Loucy (cell line): ENCODE data around the gene ADAM23.

Source experiments
- H2AFZ ChIP-seq: fragments of 200-600 bp; sonication (generic); 2 replicates; pipeline ENCODE4 v1.6.0; 2016; ENCODE audit warnings: antibody characterized with exemption, mild to moderate bottlenecking, low read length, moderate library complexity
- H3F3A ChIP-seq: fragments of 200-600 bp; 2 replicates; pipeline ENCODE4 v1.6.0; 2016; ENCODE audit warnings: antibody characterized with exemption, low read depth, mild to moderate bottlenecking
- H3K27me3 ChIP-seq: fragments of 200-600 bp; sonication (generic); 2 replicates; pipeline ENCODE4 v1.6.1; 2014; ENCODE audit warnings: low read length, mild to moderate bottlenecking; ENCODE audit not compliant: insufficient read depth, poor library complexity, severe bottlenecking
- H3K36me3 ChIP-seq: fragments of 200-600 bp; sonication (generic); 2 replicates; pipeline ENCODE4 v1.6.1; 2016; ENCODE audit warnings: low read length; ENCODE audit not compliant: insufficient read depth
- H3K4me1 ChIP-seq: fragments of 200-600 bp; sonication (generic); 2 replicates; pipeline ENCODE4 v1.5.1; 2014; ENCODE audit warnings: low read length, mild to moderate bottlenecking; ENCODE audit not compliant: insufficient read depth, poor library complexity, severe bottlenecking
- H3K4me2 ChIP-seq: fragments of 200-600 bp; sonication (generic); 2 replicates; pipeline ENCODE4 v1.6.0; 2014; ENCODE audit warnings: antibody characterized with exemption, low read length, low read depth, mild to moderate bottlenecking; ENCODE audit not compliant: poor library complexity, severe bottlenecking
- H3K4me3 ChIP-seq: fragments of 200-600 bp; sonication (generic); 2 replicates; pipeline ENCODE4 v1.5.1; 2014; ENCODE audit warnings: low read length, mild to moderate bottlenecking, mixed read lengths; ENCODE audit not compliant: poor library complexity, severe bottlenecking
- H3K79me2 ChIP-seq: fragments of 200-600 bp; sonication (generic); 2 replicates; pipeline ENCODE4 v1.6.1; 2014; ENCODE audit warnings: low read length; ENCODE audit not compliant: insufficient read depth
- H3K9ac ChIP-seq: fragments of 200-600 bp; sonication (generic); 2 replicates; pipeline ENCODE4 v1.6.0; 2014; ENCODE audit warnings: mild to moderate bottlenecking, low read depth, low read length, moderate library complexity; ENCODE audit not compliant: poor library complexity, severe bottlenecking
- H3K9me2 ChIP-seq: fragments of 200-600 bp; sonication (generic); replicated peaks from 2 replicates; pipeline ENCODE4 v1.6.1; 2016; ENCODE audit warnings: low read depth, low read length, mixed read lengths
- H3K9me3 ChIP-seq: fragments of 200-600 bp; sonication (generic); 2 replicates; pipeline ENCODE4 v1.6.1; 2014; ENCODE audit warnings: mild to moderate bottlenecking, antibody characterized with exemption, low read length, low read depth; ENCODE audit not compliant: insufficient read depth
- H4K20me1 ChIP-seq: fragments of 200-600 bp; sonication (generic); 2 replicates; pipeline ENCODE4 v1.6.0; 2014; ENCODE audit warnings: antibody characterized with exemption, low read length, mild to moderate bottlenecking; ENCODE audit not compliant: insufficient read depth, poor library complexity, severe bottlenecking
- EZH2phosphoT487 ChIP-seq: fragments of 200-600 bp; IDR thresholded peaks from 2 replicates; pipeline ENCODE4 v1.6.1; 2018; ENCODE audit warnings: antibody characterized with exemption, mild to moderate bottlenecking, moderate library complexity, borderline replicate concordance
- TF ChIP-seq, protein P1 (sequence below): fragments of 200-600 bp; sonication (generic); conservative IDR thresholded peaks from 2 replicates; pipeline ENCODE4 v1.5.1; 2014; ENCODE audit warnings: mild to moderate bottlenecking, antibody characterized with exemption, low read length

ADAM23 gene

DNA sequence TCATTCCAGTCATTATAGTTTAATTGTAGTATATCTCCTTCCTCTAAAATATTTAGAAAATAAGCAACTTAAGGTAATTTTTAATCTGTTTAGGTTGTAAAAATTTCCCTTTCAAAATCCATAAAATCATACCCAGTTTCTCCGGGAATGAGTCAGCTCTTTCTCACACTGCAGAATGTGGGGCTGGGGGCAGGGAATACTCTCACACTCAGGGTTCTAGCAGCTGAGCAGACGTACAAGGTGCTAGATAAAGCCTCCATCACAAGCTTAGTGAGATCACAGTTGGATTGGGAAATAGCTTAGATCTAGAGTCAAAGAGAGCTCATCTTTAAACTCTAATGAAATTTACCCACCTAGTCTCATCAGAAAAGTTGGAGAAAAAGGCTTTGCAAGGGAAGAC is 119.0 kb downstream of the ADAM23 start:
- Histone ChIP-seq H3K4me3 (no peak overlapping the region), H3K9me3 (no peaks in the 10 kb centered on the region), H4K20me1 (no peaks in the 10 kb centered on the region), H2AFZ (no peak overlapping the region), H3K4me2 (no peak overlapping the region), H3K4me1 (no peaks in the 10 kb centered on the region), H3K9me2 (no peaks in the 10 kb centered on the region), H3K27me3 (no peaks in the 10 kb centered on the region), H3F3A (no peaks in the 10 kb centered on the region), H3K79me2 (no peaks in the 10 kb centered on the region), H3K9ac (no peak overlapping the region), H3K36me3 (no peaks in the 10 kb centered on the region)
- TF ChIP-seq, protein P1, sequence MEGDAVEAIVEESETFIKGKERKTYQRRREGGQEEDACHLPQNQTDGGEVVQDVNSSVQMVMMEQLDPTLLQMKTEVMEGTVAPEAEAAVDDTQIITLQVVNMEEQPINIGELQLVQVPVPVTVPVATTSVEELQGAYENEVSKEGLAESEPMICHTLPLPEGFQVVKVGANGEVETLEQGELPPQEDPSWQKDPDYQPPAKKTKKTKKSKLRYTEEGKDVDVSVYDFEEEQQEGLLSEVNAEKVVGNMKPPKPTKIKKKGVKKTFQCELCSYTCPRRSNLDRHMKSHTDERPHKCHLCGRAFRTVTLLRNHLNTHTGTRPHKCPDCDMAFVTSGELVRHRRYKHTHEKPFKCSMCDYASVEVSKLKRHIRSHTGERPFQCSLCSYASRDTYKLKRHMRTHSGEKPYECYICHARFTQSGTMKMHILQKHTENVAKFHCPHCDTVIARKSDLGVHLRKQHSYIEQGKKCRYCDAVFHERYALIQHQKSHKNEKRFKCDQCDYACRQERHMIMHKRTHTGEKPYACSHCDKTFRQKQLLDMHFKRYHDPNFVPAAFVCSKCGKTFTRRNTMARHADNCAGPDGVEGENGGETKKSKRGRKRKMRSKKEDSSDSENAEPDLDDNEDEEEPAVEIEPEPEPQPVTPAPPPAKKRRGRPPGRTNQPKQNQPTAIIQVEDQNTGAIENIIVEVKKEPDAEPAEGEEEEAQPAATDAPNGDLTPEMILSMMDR, result no peak
- no peak for TF ChIP-seq EZH2phosphoT487

DNA sequence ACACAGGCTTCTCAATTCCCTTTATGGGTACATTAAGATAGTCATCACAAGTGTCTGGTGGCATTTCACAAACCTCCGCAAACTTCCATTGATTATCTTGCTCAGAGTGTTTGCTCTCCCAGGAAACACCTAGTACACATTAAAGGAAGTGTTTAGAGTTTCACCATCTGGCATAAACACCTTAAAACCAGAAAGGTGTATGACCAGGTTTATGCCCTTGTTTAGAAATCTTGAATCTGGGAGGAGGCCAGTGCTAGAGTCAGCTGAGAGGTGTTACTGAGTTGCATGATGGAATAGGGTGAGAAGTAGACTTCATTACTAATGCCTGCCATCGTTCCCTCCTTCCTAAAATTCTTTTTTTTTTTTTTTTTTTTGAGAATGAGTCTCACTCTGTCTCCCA is 120.0 kb downstream of the ADAM23 start:
- Histone ChIP-seq H3K9me2 (no peaks in the 10 kb centered on the region), H3K79me2 (no peaks in the 10 kb centered on the region), H3K9me3 (no peaks in the 10 kb centered on the region), H4K20me1 (no peaks in the 10 kb centered on the region), H3K4me1 (no peaks in the 10 kb centered on the region), H3K4me3 (no peak overlapping the region), H3K36me3 (no peaks in the 10 kb centered on the region), H2AFZ (no peak overlapping the region), H3K4me2 (no peak overlapping the region), H3K27me3 (no peaks in the 10 kb centered on the region), H3K9ac (no peak overlapping the region), H3F3A (no peaks in the 10 kb centered on the region)
- TF ChIP-seq, protein P1, result no peak
- no peak for TF ChIP-seq EZH2phosphoT487

DNA sequence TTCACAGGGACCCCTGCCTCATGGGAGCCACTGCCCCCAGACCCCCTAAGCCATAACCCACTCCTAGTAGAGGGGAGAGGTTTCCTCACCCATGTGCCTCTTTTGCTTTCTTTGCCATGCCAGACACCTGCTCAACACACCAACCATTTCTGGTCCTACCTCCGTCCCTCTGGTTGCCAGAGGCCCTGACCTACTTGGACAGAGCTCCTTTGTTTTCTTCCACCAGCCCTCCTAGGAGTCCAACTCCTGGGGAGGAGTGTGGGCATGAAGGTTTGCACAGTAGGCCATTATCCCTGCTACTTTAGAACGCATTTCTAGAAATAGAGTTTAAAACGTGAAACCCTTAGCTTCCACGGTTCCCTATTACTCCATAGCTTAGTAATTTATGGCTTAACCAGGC is 122.3 kb downstream of the ADAM23 start:
- Histone ChIP-seq H4K20me1 (no peaks in the 10 kb centered on the region), H3K79me2 (no peaks in the 10 kb centered on the region), H3K36me3 (no peaks in the 10 kb centered on the region), H3K9me3 (no peaks in the 10 kb centered on the region), H3K9me2 (no peaks in the 10 kb centered on the region), H3K27me3 (no peaks in the 10 kb centered on the region), H3K4me1 (no peaks in the 10 kb centered on the region), H3F3A (no peaks in the 10 kb centered on the region), H3K9ac (no peak overlapping the region), H3K4me2 (no peak overlapping the region), H2AFZ (no peak overlapping the region), H3K4me3 (no peak overlapping the region)
- TF ChIP-seq, protein P1, result no peak
